GM11168 (cell line): Measurements from ENCODE around the gene ABCG1.

Source experiments
- in situ Hi-C: fragments of 300-500 bp; cut with MboI; formaldehyde crosslinking; loops from one replicate; pipeline ENCODE4 v1.12.0; 2022; ENCODE audit warnings: low sequenced_read_pairs; ENCODE audit not compliant: unreplicated experiment

The ABCG1 gene

DNA sequence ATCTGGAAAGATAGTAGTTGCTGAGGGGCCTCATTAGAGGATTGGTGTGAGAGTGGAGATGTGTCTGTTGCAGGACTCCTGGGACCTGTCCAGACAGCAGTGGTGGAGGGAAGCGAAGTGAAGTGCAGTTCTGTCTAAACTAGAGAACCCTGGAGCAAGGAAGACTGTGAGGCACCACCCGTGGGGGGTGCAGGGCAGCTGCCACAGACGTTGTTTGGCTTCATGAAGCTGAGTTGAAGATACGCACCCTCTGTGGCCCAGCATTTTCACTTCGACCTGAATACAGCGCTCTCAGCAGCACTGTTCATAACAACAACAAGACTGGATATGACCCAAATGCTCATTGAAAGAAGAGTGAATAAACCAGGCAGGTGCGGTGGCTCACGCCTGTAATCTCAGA, 29.3 kb downstream of the ABCG1 start:
- in situ Hi-C loops, result no loop called here

DNA sequence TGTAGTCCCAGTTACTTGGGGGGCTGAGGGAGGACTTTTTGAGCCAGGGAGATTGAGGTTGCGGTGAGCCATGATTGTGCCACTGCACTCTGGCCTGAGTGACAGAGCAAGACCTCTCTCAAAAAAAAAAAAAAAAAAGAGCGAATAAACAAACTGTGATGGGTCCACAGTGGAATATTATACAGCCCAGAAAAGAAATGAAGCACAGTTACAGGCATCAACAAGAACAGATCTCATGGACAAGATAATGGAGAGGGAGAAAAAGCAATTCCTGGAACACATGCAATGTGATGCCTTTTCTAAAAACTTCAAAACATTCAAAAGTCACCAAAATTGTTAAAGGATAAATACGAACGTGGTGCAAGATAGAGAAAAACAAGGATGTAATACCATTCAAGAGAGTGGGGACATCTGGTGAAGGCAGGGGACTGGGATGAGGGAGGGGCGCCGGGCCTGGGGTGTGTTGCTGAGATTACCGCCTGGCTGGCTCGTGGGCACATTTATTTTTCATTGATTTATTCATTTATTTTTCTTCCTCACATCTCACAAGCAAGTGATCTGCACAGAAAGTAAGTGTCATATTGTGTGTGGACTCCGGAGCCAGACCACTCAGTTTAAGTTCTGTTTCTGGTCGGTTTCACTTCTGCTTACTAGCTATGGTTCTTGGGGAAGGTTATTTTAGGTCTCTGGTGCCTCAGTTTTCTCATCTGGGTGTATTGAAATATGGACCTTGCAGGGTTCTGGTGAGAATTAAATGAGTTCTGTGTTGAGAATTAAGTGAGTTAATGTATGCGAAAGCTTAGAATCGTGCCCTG, 30.1 kb downstream of the ABCG1 start:
- in situ Hi-C loops, result no loop called here

DNA sequence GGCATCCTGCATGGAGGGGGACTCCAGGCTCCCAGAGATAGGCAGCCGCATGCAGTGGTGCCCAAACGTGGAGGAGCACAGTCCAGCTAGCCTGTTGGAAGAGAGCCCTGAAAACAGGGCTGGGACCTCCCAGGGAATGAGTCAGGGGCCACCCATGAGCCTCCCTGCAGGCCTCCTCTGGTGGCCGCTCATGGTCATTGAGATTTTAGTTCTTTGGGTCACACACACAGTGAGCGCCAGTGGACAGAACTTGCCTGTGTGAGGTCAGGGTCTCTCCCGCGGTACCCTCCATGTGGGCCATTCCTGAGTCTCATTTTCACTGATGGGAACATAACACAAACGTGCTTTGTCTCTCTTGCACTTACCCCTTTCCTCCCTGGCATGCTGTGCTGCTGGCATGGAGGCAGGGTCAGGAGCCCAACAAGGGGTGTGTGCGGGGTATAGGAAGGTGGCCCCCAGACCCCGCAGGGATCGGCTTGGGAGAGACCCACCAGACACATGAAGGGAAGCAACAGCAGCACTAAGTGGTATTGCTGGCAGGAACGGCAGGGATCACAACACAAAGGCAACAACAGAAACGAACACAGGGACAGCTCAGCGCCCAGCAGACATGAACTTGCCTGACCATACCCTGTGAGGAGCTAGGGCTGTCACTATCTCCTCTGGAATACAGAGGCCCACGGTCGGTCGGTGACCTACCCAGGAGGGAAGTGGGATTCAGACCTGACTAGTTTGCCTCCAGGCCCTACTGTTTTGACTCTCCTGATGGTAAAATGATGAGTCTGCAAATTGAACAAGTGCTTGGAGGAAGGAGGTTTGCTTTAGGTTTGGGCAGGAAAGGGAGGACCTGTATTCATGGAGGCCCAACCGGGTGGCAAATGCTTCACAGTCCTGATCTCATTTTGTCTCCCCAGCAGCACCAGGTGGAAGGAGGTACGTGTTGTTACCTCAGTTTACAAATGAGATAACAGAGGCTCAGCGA, 31.8 kb downstream of the ABCG1 start:
- in situ Hi-C loops, result no loop called here

DNA sequence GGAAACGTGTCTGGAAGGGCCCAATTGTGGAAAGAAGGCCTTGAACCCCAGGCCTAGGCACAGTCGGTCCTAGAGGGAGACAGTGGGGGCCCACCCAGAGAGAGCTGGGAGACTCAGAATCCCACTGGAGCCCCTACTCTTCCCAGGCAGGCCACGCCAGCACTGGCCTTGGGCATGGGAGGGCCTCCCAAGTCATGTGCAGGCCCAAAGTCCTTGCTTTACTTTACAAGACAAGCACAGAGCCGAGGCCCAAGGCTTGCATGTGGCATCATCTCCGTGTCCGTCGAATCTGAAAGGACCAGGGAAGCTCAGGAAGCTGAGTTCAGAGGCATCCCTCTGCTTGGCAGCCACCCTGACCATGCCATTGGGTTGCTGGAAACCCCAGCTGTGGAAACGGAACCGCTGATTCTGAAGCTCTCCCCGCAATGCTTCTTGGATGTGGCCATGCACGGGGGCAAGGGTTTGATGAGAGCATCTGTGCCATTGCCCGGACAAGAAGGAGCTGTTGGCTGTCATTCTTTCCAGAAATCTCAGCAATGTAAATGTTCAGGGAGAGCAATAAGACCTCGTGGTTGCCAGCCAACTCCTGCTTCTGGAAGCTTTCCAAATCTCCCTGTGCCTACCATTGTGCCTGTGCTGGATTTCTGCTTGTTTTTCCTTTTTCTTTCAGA, 32.8 kb downstream of the ABCG1 start:
- in situ Hi-C loops, result no loop called here

DNA sequence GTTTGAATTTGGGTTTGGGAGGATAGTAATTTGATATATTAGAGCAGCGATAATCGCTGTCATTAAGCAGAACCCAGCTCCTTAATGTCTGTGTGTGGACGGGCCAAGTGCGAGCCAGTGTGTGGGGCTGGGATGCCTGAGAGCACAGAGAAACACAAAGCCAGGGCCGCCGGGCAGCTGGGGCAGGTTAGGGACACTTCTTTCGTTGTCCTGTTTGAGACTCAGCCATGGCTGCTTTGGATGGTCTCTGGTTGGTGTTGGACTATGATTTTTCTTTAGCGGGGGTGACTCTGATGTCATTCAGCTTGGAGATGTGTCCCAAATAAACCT, 33.4 kb downstream of the ABCG1 start:
- in situ Hi-C loops, result no loop called here

DNA sequence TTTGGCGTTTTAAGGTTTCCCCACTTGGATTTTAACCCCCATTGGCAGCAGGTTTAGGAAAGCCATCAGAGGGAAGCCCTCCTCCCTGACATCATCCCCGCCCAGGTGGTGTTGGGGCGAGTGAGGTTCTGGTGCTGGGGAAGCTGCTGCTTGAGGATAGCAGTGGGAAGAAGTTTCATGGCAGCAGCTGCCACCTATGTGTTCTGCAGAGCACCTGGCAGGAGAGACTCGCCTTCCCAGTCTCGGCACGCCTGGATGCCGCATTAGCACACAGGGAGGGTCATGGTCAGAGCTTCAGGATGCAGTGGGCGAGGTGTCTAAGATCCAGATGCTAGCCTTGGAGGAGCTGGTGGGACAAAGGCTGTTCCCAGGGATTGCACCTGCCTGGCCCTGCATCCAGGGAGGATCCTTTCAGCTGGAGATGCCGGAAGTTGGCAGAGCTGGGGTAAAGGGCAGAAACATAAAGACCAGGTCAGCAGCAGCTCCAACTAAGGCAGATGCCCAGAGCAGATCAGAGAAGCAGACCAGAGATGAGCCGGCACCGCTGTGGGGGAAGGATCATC, 33.9 kb downstream of the ABCG1 start:
- in situ Hi-C loops, result no loop called here

DNA sequence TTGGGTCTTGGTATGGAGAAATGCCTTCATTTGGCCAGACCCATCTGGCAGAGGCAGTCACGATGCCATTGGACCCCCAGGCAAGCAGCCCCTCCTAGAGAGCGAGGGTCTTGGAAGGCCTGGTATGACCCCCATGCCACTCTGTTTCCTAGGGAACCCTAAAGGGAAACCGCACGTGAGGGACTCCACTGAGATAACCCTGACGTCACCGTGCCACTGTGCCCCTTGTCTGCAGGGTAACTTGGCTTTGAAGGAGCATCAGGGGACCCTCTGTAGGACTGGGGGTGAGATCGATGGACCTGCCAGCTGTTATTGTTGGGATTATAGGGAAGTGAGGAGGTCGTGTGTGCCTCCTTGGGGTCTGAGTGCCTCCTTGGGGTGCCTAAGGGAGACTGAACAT, 34.5 kb downstream of the ABCG1 start:
- in situ Hi-C loops, result no loop called here

DNA sequence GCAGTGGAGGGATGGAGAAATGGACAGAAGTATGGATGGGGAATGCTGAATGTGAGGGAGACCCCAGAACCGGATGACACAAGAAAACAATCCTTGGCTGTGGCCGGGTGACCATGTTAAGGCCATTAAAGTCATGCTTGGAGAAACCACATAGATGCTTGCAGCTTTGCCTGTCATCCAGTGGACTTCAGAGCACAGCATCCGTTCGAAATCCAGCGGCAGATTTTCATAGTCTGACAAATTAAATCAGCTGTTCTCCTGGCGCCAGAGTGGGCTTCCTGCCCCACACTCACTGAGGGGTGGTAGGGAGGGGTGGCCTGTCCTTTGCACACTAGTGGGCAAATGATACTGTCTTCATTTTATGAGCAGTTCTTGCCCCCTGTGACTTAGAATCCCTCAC, 35.1 kb downstream of the ABCG1 start:
- in situ Hi-C loops, result no loop called here

DNA sequence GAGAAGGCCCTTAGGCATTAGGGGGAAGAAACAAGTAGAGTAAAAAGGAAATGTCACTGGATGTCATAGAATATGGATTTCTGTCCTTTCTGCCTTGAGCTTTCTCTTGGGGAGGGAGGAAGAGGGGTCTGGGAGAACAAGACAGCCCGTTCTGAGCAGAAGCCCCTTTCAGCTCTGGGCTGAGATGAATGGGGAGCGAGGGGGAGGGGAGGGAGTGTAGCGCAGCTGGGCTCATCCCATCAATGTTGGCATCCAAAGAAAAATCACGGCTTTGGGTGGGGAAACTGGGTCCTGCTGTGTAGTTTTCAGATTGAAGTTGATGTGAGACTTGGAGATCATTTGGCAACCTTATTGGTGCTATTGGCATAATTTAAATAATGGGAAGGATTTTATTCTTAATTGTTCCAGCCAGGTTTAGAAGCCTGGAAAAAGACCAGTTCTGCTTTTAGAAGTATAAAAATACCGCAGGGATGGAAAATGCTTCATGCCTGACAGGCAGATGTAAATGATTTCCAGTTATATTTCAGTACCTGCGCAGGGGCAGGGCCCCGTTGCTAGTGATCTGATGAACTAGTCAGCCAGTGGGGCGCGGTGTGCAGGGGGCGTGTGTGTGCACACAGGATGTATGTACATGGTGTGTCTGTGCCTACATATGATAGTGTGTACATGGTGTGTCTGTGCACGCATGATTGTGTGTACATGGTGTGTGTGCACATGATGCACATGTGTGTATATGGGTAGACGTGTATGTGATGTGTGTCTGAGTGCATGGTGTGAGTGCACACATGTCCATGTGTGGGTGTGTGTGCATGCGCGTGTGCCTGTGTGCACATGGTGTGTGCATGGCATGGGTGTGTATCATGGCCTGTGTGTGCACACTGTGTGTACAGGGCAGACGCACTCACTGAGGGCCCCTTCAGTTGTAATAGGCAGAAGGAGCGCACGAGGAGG, 36.0 kb downstream of the ABCG1 start:
- in situ Hi-C loops, result loop anchor here (5.0 kb wide), 1 partner anchor 118 kb away; no protein-coding TSS in a partner anchor

DNA sequence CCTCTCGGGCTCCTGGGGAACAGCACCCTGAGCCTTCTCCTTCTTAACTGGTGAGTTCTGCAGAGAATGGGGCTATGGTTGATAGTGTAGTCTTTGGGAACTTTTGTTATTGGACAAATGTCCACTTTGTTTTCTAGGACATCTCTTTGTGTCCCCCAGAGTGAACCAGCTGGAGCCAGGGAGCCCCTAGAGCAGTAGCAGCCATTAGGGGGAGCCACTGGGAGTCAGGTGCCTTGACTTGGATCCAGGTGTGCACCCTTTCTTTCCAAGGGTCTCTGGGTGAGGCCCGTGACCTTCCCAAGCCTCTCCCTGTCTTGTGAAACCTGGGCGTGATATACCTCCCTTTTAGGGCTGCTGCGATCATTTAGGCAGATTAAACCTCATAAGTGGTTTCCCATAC, 36.9 kb downstream of the ABCG1 start:
- in situ Hi-C loops, result loop anchor here (5.0 kb wide), 1 partner anchor 119 kb away; no protein-coding TSS in a partner anchor

DNA sequence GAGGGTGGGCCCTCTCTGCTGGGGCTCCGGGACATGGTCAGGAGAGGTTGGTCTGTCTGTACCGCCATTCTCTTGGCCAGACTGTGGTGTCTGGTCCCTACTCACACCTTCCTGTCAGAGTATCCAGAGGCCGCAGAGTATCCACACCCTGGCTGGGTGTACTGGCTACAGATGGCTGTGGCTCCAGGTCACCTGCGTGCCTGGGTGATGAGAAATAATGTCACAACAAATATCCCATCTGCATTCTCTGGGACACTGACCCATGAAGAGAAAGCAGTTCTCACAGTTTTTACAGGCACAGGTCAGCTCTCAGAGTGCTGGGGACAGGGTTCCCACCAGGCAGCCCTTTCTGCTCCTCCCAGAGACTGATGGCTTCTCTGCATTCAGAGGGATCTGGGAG, 37.4 kb downstream of the ABCG1 start:
- in situ Hi-C loops, result loop anchor here (5.0 kb wide), 1 partner anchor 119 kb away; no protein-coding TSS in a partner anchor

DNA sequence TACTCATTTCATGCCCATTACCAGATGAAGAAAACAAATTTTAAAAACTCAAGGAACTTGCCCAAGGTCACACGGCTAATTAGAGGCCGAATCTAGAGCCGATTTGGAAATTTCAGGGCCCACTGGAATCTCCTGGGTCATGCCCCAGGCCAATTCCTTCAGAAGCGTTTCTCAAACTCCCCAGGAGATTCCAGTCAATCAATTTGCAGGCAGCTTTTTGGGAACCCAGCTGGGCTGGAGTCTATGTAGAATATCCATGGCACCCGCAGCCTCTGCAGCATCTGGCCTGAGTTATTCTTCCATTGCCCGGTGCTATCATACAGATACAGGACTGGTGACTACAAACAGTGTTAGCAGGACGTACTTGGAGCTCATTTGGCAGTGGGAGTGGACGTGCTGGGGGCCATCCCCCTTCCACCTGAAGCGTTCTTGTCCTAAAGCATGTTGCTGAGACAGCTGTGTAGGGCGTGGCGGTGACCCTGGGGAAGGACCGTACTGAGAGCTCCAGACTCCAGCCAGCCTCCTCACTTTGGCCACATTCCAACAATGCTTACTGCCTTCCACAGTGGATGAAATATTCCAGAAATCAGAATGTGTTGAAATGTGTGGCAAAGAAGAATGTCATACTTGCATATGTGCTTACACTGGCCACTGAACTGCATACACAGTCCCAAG, 38.3 kb downstream of the ABCG1 start:
- in situ Hi-C loops, result loop anchor here (5.0 kb wide), 1 partner anchor 120 kb away; no protein-coding TSS in a partner anchor

DNA sequence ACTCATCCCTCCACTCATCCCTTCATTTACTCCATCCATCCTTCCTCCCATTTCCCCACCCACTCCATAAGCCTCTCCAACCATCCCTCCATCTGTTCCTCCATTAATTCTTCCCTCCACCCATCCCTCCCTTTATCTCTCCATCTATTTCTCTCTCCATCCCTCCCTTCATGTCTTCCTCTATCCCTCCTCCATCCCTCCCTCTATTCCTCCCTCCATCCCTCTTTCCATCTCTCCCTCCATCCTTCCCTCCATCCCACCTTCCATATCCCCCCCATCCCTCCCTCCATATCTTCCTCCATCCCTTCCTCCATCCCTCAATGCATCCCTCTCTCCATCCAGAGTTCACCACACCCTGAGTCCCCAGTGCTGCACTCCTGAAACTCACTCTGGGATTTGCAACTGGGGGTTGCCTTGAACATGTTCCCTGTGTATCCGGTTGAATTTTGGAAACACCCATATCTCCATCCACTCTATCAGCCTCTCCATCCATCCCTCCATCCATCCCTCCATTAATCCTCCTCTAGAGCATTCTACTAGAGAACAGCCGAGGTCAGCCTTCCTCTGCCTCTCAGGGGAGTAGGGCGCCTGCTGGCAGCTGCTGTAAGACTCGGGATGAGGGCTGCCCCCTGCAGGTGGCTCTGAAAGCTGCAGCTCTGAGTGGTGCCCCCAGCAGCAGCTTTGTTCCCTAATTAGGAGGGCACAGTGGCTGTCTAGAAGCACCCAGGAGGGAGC, 39.4 kb downstream of the ABCG1 start:
- in situ Hi-C loops, result loop anchor here (5.0 kb wide), 1 partner anchor 121 kb away; no protein-coding TSS in a partner anchor

DNA sequence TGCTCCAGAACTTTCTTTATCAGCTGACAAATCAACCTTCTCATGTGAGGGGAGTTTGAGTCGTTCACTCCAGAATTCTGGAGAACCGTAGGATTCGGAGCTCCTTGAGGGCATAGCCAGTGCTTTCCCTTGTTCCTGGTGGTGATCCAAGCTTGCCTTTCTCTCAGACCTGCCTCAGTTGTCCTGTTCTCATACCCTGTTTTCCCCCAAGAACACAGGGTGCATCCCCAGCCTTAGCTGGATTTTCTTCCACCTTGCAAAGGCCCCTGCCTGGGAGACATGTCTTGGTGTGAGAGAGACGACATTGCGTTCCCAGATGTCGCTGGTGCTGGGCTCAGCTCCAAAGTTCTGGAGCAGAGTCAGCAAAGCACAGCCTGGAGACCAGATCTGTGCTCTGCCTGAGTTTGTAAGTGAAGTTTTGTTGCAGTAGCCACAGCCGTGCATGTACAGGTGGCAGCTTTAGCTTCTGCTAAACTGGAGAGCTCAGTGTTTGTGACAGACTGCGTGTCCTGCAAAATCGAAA, 40.0 kb downstream of the ABCG1 start:
- in situ Hi-C loops, result loop anchor here (5.0 kb wide), 1 partner anchor 122 kb away; no protein-coding TSS in a partner anchor

DNA sequence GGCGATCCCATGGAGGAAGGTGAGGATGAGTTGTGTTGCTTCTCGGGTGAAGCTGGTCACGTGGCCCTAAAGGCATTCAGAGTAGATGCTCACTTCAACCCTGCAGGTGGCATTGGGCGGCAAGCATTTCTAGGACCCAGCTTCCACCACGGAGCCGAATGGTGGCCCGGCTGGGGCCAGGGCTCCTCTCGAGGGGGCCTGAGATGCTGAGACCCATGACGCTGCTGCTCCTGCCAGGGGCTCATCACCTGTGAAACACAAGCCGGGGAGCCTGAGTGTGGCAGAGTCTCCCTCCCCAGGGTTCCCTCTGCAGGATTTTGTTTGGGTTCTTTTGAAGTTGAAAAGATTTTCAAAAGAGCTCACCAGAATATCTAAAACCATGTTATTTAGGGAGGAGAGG, 41.2 kb downstream of the ABCG1 start:
- in situ Hi-C loops, result no loop called here

DNA sequence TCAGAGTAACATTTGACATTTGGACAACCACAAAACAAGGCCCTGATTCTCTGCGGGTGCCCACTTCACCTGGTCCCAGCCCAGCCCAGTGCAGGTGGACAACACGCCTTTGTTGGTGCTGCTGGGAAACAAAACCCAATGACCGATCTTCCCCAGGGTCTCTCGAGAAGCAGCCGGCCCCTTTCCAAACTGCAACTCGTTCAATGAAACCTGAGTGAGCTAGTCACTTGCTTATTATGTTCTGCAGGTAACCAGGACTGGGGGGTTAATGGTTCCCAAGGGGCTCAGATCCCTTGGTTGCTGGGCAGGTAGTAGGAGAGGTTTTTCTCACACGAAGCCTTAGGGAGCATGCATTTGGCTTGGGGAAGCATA, 42.9 kb downstream of the ABCG1 start:
- in situ Hi-C loops, result no loop called here

DNA sequence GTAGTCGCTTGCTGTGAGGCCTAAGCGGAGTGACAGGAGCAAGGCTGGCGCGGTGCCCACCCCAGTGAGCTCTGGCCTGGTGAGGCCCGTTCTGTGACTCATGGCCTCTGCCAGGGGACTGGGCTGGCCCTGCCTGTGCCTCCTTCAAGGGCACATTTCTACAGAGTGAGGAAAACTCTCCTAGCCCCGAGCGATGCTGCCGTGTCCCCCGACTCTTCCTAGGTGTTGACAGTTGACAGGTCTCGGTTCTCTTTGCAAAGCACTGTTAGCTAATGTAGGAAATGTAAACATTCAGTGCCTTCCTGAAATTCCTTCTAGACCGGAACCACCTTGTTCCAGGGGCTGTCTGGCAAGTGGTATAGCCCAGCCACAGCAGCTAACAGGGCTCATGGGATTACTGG, 43.9 kb downstream of the ABCG1 start:
- in situ Hi-C loops, result no loop called here
